Inferior parietal cortex (tissue), 1 donor: ENCODE results near the gene CCDC17.
A peak's percentile ranks its signal among the peaks of the same experiment; 100 is the strongest.

ENCODE experiments used
- DNase-seq: peaks from one replicate; pipeline ENCODE4 v3.0.0-alpha.2; 2016; ENCODE audit errors: extremely low spot score

Gene CCDC17

GRCh38 chr1:45623972-45624371 is at the start of gene CCDC17:
Gene CCDC17, minus strand, starts transcription at chr1:45624054. Its CDS starts 145 bp downstream, at chr1:45623909.
- no peak for DNase-seq

DNA sequence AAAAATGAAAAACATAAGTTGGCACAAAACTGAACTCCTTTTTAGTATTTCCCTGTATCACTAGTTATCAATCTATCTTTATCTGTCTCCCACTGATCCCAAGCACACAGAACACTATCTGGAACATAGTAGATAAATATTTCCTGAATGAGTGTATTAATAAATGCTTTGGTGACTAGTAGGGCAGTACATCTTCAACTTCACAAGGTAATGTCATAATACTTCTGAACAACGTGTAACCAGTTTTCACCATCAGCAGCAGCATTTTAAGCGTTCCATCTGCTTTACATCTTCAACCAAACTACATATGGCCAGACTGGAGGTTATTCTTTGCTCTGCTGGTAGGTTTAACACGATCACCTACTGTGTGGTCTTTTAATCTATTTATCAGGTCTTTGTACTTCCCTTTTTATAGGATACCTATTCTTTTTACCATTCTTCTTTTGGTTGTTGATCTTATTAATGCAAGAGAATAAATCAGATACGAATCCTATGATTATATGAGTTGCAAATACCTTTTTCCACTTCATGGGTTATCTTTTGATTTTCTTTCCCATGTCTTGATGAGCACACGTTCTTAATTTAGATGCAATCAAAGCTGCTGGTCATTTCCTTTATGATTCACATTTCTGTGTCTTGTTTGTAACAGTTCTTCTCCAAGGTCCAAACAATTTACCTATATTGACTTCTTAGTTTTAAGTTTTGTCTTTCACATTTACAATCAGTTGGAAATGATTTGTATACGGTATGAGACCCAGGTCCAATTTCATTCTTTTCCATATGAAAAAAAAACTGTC is 46.2 kb upstream of the CCDC17 start:
- no peak for DNase-seq

- no peak for DNase-seq
These were observed 45.5 kb upstream of the CCDC17 start for GRCh38 chr1:45669379-45669778.

- no peak for DNase-seq
These were observed 44.7 kb upstream of the CCDC17 start for GRCh38 chr1:45668526-45668925.

GRCh38 chr1:45667321-45668111 is 43.7 kb upstream of the CCDC17 start:
- DNase-seq, result no peak

DNA sequence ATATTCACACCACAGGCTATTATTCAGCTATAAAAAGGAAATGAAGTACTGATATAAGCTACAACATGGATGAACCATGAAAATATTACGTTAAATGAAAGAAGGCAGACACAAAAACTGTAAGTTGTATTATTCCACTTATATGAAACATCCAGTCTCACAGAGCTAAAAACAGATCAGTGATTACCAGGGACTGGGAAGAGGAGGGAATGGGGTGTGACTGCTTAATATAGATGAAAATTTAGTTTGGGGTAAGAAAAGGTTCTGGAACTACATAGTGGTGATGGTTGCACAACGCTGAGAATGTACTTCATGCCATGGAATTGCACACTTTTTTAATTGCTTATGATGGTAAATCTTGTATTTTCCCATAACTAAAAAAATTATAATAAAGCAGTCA is 43.0 kb upstream of the CCDC17 start:
- no peak for DNase-seq

DNA sequence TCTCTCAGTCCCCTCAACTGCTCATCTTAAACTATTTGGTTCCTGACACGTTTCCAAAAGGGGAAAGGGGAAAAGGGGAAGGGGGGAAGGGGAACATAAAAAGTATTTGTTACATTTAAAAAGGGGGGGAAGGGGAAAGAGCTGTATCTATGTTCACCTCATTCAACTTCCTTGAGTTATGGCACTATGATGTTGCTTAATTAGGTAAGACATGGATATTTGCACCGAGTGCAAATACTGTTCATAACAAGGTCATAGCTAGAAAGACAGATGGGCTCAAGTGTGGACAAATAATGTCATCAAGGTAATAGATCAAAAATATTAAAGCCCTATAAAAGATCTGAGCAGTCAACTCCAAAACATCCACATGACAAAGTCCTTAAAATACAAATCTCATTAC is 36.5 kb upstream of the CCDC17 start:
- DNase-seq, result no peak

GRCh38 chr1:45659222-45659621 is 35.4 kb upstream of the CCDC17 start:
- DNase-seq, result no peak

DNA sequence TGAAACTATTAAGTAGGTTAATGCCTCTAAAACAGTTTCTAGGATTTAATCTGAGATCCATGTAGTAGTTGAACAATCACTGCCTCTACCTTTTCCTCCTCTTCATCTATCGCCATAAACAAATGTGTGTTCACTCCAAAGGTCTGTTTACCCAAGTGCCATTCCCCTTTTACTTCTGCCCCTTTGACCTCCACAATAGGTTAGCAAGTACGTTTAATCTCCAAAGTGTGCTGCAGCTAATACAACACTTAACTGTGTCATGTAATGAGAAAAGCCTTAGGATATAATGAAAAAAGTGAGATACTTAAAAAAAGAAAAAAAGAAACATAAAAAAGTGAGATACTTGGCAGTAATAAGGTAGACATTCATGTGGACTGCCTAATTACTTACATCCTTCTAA is 34.3 kb upstream of the CCDC17 start:
- no peak for DNase-seq

- no peak for DNase-seq
These were observed 32.8 kb upstream of the CCDC17 start for GRCh38 chr1:45656573-45657226.

DNA sequence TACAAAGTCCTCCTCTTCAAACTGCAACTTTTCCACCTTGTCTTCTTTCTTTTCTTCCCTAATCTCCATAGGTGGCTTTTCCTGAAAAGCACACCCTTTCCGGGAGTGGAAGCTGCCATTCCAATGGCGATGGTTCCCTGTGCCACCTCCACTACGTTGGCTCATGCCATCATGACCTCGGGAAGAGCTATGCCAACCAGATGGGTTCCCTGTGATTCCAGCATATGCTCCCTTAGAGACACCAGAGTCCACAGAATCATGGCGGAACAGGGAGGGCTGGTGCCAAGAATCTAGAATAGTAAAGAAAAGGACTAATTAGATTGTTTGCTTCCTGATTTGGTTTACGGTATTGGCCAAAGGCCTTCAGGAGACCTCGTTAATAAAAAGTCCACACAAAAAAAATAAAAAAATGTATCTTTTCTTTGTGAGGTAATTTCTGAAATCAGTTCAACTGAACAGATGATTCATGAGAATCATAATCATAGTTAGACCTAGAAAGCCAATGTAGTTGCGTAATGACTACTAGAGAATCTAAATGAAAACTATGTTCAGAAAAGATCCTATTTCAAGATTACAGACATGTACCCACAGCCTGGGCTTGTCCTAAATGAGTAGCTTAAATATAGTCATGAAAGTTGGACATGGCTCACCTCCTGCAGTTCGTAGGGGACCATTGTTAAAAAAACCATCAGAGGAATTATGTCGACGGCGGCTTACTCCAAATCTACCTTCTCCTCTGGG is 30.9 kb upstream of the CCDC17 start:
- DNase-seq, result no peak

- no peak for DNase-seq
These were observed 23.6 kb upstream of the CCDC17 start for GRCh38 chr1:45647248-45648021.

DNA sequence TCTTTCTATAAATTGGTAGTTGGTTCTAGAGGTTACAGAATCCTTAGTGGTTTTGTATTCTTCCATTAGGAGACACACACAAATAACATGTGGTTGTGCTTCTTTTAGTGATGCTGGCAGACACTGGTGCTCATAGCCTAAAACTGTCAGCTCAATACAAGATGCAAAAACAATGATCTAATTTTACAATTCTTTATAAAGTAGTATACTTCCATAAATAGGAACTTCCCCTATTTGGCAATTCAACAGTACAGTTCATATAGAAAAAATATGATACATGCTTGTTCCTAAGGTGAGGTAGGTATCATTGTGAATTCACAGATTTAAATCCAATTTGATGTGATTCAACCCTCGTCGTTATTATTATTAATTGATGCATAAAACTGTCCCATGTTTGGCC is 20.8 kb upstream of the CCDC17 start:
- DNase-seq, result no peak

GRCh38 chr1:45643978-45644377 is 20.1 kb upstream of the CCDC17 start:
- DNase-seq, result no peak

GRCh38 chr1:45643321-45643720 is 19.5 kb upstream of the CCDC17 start:
- DNase-seq, result no peak

- no peak for DNase-seq
These were observed 16.4 kb upstream of the CCDC17 start for GRCh38 chr1:45640293-45640692.

- DNase-seq, result peak; percentile 22
These were observed 11.4 kb upstream of the CCDC17 start for GRCh38 chr1:45635211-45635610.

- no peak for DNase-seq
These were observed 6.6 kb upstream of the CCDC17 start for GRCh38 chr1:45630429-45630828.

GRCh38 chr1:45629035-45629434 is 5.2 kb upstream of the CCDC17 start:
- DNase-seq, result no peak

DNA sequence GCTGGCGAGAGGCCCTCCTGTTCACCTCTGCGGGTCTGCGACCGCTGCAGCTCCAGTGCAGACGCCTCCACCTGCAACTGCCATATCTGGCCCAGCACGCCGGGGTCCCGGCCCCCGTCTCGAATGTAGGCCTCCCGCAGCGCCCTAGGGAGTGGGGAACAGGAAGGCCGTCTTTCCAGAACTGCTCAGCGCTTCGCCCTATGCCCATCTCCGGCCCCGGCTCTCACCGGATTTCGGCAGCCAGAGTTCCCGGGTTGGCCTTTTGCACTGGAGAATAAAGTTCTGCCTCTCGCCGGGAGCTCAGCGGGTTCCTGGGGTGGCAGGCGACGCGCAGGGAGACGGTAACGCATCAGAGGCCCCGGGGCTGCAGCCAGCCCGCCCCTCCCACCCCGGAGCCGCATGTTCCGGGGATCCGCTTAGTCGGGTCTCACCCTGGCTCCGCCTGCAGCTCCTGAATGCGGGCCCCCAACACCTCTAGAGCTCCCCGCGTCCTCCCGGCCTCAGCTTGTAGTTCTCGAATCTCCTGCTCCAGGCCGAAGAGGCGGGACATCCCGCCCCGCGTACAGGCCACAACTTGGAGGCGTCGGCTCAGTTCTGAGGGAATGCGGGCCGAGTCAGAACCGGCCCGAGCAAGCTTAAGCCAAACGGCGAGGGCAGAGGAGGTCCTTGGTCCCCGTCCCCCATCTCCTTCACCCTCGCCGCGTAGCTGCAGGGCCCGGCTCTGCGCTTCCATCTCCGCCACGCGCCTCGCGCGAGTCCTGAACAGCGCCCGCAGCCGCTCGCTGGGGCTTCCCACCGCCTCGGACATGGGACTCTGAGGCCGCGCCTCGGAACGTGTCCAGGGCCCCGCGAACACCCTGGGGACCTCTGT is 1.1 kb downstream of the CCDC17 start:
- DNase-seq, result no peak
